NK-92 treated with Interleukin-12 subunit alpha and Interleukin-12 subunit beta, amount 100 ng/mL, for 24 hours (cell line): ENCODE results near the gene STAC2.
A peak's percentile ranks its signal among the peaks of the same experiment; 100 is the strongest.
"Not testable (repeated sequence)": the region's sequence is repeated elsewhere in the genome, so short reads cannot be mapped to it uniquely, and the experiment has no call there.

ENCODE experiments used
- DNase-seq: peaks from one replicate; lab custom pipeline; 2025; lab: John Stamatoyannopoulos, UW

The STAC2 gene

GRCh38 chr17:39225308-39225958 is at the start of gene STAC2:
STAC2 (minus strand) TSS chr17:39225945; CDS start chr17:39225502, 443 bp downstream.
- DNase-seq, result no peak

- DNase-seq, result no peak
These were observed 45.8 kb upstream of the STAC2 start for GRCh38 chr17:39271546-39271945.

GRCh38 chr17:39270923-39271322 is 45.2 kb upstream of the STAC2 start:
- DNase-seq, result no peak

- no peak for DNase-seq
These were observed 38.4 kb upstream of the STAC2 start for GRCh38 chr17:39264119-39264518.

GRCh38 chr17:39261286-39261685 is 35.5 kb upstream of the STAC2 start:
- DNase-seq, result no peak

GRCh38 chr17:39252788-39253460 is 27.2 kb upstream of the STAC2 start:
- DNase-seq, result no peak

- no peak for DNase-seq
These were observed 26.3 kb upstream of the STAC2 start for GRCh38 chr17:39251997-39252396.

- not testable (repeated sequence) for DNase-seq
These were observed 24.3 kb upstream of the STAC2 start for GRCh38 chr17:39250076-39250475.

GRCh38 chr17:39246274-39246673 is 20.5 kb upstream of the STAC2 start:
- no peak for DNase-seq

GRCh38 chr17:39244600-39245570 is 19.1 kb upstream of the STAC2 start:
- peak; percentile 41 for DNase-seq

- DNase-seq, result no peak
These were observed 18.4 kb upstream of the STAC2 start for GRCh38 chr17:39244016-39244599.

- no peak for DNase-seq
These were observed 17.4 kb upstream of the STAC2 start for GRCh38 chr17:39243155-39243554.

- DNase-seq, result no peak
These were observed 14.9 kb upstream of the STAC2 start for GRCh38 chr17:39240631-39241030.

GRCh38 chr17:39239640-39240314 is 14.0 kb upstream of the STAC2 start:
- no peak for DNase-seq

- no peak for DNase-seq
These were observed 12.7 kb upstream of the STAC2 start for GRCh38 chr17:39238311-39238972.

GRCh38 chr17:39237586-39237985 is 11.8 kb upstream of the STAC2 start:
- no peak for DNase-seq

- DNase-seq, result no peak
These were observed 11.3 kb upstream of the STAC2 start for GRCh38 chr17:39236981-39237441.

- DNase-seq, result no peak
These were observed 10.7 kb upstream of the STAC2 start for GRCh38 chr17:39236450-39236927.

GRCh38 chr17:39235555-39236449 is 10.1 kb upstream of the STAC2 start:
- no peak for DNase-seq
